Stimulated activated CD4-positive, alpha-beta T cell treated with anti-CD3 and anti-CD28 coated beads, Interleukin-1b, Interleukin-23, amount 100 ng/mL, for 1 hour (primary cell): ENCODE results near the gene PCDH9.

Experiments used
- DNase-seq, 2 donors: peaks; one replicate each; pipeline ENCODE4 v3.0.0-alpha.2; 2020; ENCODE audit warnings: low read depth in 2 of 2

The PCDH9 gene

DNA sequence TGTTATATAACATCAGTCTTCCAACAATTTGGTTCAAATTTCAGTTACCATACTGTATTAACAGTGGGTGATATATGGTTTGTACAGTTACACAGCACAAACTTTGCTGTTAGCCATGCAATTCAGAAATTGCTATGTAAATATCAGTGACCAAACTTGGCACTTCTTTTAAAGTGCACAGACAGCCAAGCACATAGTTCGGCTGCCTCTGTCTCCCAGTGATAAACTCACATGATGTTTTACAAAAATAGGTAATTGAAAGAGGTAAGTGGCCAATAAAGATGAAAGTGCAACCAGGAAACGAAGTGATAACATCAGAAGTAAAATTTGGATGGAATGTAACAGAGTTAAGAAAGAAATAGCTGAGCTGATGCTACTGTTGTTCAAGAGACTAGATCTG lies 143.9 kb downstream of the PCDH9 start:
- no peak for DNase-seq

DNA sequence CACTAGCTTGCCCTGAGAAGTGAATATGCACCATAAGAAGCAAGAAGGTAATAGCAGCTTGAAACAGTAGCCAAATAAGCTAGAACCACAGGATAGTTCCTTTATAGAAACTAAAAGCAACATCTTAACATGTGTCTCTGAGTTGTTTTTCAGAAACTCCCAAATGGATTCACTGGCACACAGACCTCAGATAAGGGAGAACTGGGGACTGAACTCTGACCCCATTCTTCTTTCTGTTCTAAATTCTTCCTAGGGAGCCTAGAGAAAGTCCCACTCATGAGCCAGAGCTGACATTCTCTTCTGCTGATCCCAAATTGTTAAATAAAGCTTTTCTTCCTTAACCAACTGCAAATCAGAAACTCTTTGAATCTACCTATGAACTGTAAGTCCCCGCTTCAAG lies 146.1 kb downstream of the PCDH9 start:
- DNase-seq, result no peak

DNA sequence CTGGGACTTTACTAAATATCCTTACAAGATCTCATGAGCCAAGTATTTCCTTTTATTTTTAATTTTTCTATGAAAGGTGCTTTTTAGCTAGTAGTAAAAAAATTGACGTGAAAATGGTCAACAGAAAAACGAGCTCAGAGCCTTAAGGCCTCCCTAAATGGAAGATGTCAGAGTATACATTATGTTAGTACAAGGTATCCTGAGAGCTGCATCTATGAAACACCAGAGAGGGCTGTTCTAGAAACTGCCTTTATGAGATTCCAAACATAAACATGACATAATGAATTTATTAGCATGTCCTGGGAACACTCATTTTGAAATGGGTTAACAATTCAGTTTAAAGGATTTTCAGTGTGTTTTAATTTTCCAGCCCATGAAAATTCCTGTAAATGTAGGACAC lies 146.6 kb downstream of the PCDH9 start:
- no peak for DNase-seq

DNA sequence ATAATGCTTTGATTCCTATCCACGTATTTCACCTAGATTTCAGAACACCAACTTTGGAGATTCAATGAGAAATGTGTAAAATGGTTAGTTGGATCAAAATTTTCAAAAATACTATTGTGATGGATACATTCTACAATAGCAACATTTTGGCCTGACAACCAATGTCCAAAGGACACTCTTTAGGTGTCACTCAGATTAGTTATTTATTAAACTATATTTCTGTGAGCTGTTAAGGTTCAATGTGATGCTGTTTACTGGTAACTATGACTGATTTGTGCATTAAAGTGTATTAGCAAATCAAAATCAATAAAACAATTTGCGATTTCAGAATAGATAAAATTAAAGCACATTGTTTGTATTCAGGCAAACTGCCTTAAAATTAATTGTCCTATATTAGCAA lies 149.8 kb downstream of the PCDH9 start:
- no peak for DNase-seq

DNA sequence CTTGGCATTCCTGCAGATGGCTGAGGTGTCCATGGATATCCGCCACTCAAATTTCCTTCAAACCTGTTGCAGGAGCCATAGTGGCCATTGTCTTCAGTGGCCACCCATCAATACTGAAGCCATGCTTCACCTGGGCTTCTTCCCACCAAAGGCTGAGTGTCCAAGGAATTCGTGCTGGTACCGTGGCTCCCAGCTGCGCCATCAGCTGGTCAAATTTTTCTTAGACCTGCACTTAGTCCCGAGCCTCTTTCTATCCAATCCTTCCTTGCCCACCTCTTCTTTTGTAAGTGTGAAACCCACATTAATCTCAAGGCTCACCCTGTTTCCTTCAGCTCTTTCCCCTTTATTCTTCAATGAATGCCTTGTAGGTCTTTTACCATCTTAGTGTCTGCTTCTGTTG lies 152.1 kb downstream of the PCDH9 start:
- DNase-seq, result no peak

DNA sequence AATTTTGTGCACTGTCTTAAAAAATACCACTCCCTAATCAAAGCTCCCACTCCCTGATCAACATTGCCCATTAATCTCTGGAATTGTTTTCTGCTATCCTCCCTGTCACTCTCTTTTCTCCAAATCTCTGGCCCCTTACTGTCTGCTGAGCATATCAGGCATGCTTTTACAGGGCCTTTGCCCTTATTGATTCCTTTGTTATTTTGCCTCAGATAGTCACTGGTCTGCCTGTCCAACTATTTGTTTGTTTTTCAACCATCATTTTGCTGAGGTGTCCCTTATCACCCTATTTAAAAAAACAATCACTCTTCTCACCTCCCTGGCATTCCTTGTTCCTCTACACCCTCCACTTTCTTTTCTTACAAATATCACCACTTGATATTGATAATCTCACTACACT lies 153.0 kb downstream of the PCDH9 start:
- DNase-seq, result no peak

DNA sequence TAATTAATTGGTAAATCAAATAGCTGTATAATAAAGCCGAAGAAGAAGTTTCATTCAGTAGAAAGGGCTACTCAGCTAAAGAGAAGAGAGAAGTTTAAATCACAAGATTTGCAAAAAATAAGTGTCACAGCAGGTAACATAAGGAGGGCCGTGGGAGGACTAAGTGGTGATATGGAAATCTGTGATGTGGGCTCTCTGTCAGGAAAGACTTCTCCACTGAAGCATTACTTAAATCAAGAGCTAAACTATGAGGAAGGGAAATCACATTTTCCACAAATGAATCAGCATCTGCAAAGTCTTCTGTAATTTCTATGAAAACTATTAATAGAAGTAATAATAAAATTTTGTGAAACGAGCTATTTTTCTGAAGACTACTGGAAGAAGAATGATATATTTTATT lies 153.8 kb downstream of the PCDH9 start:
- DNase-seq, result no peak

DNA sequence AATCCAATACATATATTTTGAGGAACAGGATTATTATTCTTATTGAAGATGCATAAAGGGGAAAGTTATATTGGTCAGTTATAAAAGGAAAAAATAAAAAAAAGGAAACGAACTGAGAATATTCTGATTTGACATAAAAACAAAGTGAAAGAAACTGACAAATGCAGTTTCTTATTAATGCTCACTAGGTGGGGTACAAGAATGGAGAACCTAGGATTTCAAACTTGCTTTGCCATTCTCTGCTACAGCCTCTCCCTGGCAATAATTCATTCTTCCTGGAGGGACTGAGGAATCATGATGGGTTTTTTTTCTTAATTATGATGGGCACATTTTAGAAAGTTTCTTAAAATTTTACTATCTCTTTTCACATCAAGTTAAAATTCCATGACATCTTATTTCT lies 154.9 kb downstream of the PCDH9 start:
- no peak for DNase-seq

DNA sequence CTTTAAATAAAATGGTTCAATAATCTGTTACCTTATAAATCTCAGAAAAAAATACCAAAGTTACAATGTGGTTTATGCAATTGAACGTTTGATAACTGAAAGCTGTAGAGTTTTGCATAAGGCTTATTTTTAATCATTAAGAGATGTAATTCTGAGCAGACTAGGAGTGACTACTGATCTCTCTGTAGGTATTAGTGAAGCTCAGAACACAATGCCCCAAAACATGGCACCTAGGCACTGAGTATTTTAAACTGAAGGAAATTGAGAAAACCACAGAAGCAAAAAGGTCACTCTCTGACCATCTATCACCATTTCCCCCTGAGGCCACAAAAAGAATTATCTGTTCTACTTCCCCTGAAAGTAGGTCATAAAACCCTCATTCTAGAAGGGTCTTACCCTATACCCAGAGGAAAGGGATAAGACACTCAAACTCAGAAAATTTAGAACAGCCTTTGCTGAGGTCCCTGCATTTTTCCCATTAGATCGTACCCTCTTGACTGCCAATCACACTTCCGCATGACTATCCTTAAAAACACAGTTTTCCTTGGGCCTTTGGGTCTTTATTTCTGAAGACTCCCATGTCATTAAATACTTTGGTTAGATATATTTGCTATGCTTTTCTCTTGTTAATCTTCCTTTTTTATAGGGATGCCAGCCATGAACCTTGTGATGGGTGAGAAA lies 158.1 kb downstream of the PCDH9 start:
- no peak for DNase-seq

DNA sequence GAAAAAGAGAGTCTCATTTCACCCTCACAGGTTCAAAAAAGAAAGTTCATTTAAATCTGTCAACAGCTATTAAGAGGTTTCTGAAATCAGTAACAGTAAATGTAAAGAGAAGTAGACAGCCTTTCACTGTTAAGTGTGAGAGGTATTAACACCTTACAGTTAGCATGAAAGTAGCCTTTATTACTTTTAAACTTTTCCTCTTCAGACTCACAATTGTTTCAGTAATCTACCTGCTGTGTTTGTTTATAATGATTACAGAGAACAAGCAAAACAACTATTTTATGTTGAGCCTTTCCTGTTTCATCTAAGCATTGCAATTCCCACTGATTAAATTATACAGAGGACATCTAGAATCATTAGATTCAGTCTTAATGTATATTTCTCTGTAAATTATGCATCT lies 159.8 kb downstream of the PCDH9 start:
- DNase-seq, result no peak

DNA sequence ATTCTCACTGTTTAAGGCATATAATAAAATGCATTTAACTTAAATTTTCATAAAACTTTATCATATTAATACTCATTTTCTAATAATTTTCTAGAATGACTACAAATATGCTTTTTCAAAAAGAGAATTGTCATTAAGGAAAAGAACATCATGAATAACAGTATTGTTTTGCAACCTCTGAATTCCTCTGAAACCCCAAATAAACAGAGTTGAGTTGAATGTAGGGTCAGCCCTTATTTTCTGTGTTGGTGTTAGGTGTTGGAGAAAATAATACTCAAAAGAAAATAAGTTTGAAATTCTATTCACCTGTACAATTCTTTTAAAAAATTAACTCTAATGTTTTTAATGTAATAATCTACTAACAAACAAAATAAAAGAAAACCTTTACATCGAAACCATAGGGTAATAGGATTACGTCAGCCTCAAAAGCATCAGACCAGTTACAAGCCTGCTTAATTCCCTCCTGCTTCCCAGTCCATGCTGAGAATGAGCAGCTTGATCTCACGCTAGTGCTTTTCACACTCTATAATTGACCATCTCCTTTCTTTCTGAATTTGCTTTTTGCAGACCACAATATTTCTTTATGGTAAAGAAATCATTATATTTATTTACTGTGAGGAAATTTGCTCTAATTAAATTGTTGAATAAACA lies 160.9 kb downstream of the PCDH9 start:
- no peak for DNase-seq

DNA sequence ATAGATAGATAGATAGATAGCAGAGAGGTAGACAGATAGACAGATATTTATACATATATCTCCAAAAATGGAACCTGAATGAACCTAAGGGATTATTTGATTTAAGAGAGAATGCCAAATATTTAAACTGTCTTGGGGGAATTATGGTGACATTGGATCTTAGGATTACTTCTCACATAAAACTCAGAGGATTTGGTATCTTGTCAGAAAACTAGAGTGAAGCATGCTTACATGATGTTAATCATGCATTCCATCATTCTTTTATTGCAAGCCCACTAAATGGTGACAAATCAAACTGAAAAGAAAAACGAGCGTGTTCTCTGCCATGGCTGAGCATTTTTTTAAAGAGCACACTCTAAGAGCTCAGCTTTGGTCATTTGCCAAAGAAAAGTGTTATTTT lies 165.2 kb downstream of the PCDH9 start:
- DNase-seq, result no peak

DNA sequence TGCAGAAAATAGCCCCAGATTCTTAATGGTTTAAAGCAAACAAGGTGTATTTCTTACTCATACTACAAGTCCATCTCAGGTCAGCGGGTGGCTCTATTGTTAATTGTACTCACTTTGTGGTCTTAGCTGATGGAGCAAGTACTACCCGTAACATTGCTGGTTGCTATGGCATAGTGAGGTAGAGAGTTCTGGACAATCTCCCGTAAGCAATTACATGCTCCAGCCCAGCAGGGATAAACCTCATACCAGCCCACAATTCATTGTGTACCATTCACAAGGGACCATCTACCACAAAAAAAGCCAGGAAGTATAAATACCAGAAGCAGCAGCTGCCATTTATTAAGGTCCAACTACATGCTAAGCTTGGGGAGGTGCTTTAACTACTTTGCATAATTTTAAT lies 167.1 kb downstream of the PCDH9 start:
- no peak for DNase-seq

DNA sequence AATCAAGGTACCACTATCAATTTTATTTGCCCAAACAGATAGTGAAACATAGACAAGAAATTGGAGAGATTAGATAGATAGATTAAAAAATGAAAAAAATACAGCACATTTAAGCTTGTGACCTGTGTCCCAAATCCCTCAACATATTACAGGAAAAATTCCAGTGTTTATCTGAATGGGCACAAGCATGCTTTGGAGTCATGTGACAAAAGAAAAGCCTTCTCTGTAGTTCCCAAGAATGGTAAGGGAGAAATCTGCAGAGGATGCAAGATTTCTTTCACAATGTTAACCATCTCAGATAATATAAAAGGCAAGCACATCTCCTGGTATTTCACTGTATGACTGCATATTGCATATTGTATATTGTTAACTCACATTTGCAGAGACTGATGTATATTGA lies 168.0 kb downstream of the PCDH9 start:
- DNase-seq, result no peak

DNA sequence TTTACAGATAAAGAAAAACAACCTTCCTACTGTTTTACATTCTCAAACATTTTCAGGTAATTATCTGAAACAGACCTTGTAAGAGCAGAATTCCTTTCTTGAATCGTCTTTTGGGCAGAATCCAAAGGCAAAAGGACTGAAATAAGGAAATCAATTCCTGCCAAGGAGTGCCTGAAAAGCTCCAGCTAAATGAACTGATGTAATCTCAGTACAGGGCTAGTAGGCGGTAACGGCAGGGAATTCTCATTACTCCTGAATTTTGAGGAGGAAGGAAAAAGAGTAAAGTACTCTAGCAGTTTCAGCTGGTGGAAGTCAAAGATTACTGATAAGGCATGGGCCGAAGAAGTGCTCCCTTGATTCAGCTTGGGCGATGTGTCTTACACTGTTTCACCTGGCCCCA lies 168.4 kb downstream of the PCDH9 start:
- no peak for DNase-seq

DNA sequence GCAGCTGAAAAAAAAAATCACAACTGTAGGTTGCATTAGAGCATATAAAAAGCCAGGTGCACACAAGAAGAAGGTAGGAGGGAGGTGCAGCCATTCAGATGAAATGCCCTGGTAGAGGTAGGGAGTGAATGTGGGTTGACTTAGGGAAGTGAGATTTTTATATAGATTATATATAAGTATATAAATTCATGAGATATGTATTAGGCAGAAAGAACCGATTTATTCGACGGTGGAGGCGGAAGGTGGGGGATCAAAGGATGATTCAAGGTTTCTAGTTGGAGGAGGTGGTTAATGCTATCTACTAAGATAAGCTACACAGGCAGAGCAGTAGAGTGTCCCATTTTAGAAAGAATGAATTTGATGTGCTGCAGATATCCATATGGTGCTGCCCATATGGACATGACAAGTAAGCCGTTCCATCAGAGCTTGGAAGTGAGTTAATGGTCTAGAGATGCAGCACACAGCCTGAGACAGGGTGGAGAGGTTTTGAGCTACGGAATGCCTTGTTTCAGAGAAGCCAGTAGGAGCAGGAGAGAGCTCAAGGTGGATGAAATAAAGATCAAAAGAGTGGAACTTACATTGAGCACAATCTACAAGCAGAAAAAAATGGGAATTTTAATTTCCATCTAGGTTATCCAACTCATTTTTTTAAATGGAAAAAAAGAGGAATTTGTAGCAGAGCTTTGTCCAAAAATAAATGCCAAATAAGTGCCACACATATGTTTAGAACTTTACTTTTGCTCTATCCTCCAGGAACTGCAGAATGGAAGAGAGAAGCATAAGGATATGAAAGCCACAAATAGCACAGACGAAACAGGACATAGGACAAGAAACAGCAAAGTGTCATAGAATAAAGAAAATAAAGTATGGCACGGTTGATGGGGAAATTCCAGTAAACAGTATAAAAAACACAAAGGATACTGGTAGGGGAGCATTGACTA lies 177.3 kb downstream of the PCDH9 start:
- DNase-seq, result no peak

DNA sequence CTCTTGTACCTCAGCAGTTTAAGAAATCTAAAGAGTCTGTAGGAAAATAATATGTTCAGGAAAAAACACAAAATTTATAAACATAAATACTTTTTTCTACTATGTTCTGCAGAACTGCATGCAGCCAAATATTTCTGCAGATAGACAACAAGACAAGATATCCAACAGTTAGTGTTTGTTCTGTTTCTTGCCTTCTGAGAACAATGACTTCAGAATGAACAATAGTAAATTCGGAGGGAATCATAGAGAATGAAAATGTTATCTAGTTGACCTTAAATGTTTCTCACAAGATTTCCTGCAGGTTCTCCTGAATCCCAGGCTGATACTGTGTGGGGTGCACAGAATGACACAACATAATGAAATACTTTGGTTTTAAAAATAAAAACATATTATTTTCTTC lies 180.4 kb downstream of the PCDH9 start:
- no peak for DNase-seq

DNA sequence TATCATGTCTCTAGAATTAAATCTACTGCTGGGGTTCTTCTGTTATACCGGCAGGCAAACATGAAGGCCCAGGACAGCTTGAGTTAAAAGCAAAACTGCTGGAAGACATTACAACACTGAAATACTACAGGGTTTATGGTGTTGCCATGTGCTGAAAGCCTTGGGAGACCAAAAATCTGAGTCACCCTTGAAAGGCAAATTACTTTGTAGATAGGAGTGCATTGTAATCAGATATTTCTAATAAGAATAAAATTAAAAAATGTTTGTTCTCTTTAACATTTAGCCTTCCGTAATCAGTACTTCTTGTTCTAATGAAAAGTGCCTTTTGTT lies 181.3 kb downstream of the PCDH9 start:
- DNase-seq, result no peak

DNA sequence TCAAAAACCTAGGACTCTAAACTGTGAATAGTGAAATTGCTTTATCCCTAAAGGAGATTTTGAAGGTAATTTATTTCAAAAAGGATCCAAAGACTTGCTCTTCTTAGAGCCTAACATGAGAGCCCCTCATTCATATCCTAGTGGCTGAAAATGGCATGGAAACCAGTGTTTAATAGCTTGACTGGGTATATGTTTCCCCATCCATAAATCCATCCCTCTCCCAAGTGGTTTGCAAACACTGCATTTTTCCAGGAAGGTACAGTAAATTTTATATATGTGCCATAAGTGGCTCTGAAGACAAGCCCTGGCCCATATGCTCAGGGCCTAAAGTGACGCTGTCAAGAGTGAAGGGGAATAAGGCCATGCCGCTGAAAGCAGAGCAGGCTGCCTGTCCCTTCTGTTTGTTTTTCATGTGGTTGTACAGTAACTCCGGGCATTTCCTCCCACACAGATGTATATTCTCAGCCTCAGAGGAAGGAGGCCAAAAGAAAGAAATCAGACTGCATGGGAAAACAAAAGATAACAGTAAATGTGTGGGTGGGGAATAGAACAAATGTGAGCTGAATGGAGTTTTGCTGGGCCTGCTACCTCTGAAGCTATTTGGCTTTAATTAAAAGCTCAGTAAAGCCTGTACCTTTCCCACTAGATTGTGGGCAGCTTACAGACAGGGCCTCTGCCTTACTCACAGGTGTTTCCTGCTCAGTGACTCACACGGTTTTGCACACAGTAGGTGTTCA lies 181.9 kb downstream of the PCDH9 start:
- DNase-seq, result no peak

DNA sequence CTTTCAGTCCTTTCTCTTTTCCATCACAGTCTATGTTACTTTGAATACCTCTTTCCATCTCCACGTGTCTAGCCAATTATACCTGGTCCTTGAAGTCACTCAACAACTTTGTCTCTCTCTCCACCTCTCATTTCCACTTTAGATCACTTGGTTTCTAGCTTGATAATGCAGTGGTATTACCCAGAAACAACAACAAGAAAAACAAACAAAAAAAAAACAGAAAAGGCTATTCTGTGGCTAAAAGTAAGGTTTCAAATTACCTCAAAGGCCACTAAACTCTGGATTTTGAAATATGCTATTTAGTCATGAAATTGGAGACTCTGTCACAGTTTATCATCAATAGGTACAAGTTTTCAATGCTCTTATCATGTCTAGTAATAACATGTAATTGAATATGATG lies 184.8 kb downstream of the PCDH9 start:
- no peak for DNase-seq

DNA sequence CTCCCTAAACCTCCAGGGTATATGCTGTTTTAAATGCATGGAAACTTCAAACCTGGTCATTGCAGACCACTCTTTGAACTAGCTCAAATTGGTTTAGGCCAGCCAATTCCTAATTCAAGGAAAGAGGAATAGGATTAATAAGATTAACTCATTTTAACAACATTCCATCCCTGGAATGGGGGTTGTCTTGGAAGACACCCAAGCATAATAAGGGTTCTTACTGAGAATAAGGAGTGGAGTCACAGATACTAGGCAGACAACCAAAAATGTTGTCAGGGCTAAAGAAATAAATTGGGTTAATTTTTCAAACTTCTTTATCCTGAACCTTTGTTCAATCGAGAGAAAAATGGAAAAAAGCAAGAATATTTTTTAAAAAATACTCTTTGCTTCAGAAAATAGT lies 186.2 kb downstream of the PCDH9 start:
- DNase-seq, result no peak

DNA sequence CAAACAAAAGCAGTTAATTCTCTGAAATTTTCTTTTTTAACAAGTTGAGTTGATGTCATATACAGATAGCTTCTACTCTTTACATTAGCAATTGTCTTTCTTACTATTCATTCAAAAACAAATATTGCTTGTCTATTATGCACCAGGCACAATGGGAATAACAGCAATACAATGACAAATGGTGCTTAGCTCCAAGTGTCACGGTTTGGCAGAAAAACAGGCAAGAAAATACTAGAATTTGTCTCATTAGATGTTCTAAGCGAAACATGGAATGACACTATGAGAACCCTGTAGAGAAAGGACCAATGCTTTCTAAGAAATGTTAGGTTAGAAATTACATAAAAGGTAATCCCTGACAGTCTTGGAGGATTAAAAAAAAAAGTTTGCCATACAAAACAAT lies 187.6 kb downstream of the PCDH9 start:
- DNase-seq, result no peak
